COLO668 (cell line): ENCODE data around the gene DYNC2H1.
"Not testable (repeated sequence)": the region's sequence is repeated elsewhere in the genome, so short reads cannot be mapped to it uniquely, and the experiment has no call there.

Experiments
- DNase-seq: peaks from one replicate; lab custom pipeline; 2025; ENCODE audit not compliant: unreplicated experiment; lab: John Stamatoyannopoulos, UW

The DYNC2H1 gene

GRCh38 chr11:103358251-103358650 is 249.0 kb downstream of the DYNC2H1 start:
- DNase-seq = no peak

GRCh38 chr11:103359216-103359615 is 250.0 kb downstream of the DYNC2H1 start:
- no peak for DNase-seq

- DNase-seq = no peak
Measured at GRCh38 chr11:103364687-103365086, 255.5 kb downstream of the DYNC2H1 start.

- no peak for DNase-seq
Measured at GRCh38 chr11:103367650-103368049, 258.4 kb downstream of the DYNC2H1 start.

GRCh38 chr11:103368145-103368544 is 258.9 kb downstream of the DYNC2H1 start:
- no peak for DNase-seq

GRCh38 chr11:103370076-103370475 is 260.9 kb downstream of the DYNC2H1 start:
- DNase-seq = no peak

GRCh38 chr11:103372906-103373305 is 263.7 kb downstream of the DYNC2H1 start:
- no peak for DNase-seq

- DNase-seq = not testable (repeated sequence)
Measured at GRCh38 chr11:103374227-103374626, 265.0 kb downstream of the DYNC2H1 start.

- DNase-seq = no peak
Measured at GRCh38 chr11:103378931-103379330, 269.7 kb downstream of the DYNC2H1 start.

- no peak for DNase-seq
Measured at GRCh38 chr11:103380031-103380430, 270.8 kb downstream of the DYNC2H1 start.

- no peak for DNase-seq
Measured at GRCh38 chr11:103384652-103385051, 275.4 kb downstream of the DYNC2H1 start.

- DNase-seq = no peak
Measured at GRCh38 chr11:103395612-103396011, 286.4 kb downstream of the DYNC2H1 start.

GRCh38 chr11:103396237-103396636 is 287.0 kb downstream of the DYNC2H1 start:
- no peak for DNase-seq

GRCh38 chr11:103397369-103397768 is 288.1 kb downstream of the DYNC2H1 start:
- DNase-seq = no peak

GRCh38 chr11:103398829-103399228 is 289.6 kb downstream of the DYNC2H1 start:
- DNase-seq = no peak

GRCh38 chr11:103406357-103406756 is 297.1 kb downstream of the DYNC2H1 start:
- no peak for DNase-seq

GRCh38 chr11:103407641-103408040 is 298.4 kb downstream of the DYNC2H1 start:
- DNase-seq = no peak

- no peak for DNase-seq
Measured at GRCh38 chr11:103413266-103413888, 304.2 kb downstream of the DYNC2H1 start.

GRCh38 chr11:103418014-103418413 is 308.8 kb downstream of the DYNC2H1 start:
- DNase-seq = no peak

- DNase-seq = no peak
Measured at GRCh38 chr11:103420593-103420992, 311.4 kb downstream of the DYNC2H1 start.

GRCh38 chr11:103433386-103434072 is 324.3 kb downstream of the DYNC2H1 start:
- no peak for DNase-seq

GRCh38 chr11:103434073-103434411 is 324.8 kb downstream of the DYNC2H1 start:
- no peak for DNase-seq
